Esophagus (tissue), 2 donors: ENCODE results near the gene ZGPAT. TPM values are rescaled to one million over a fixed set of nuclear protein-coding genes. Genes with fewer than 3 reads are reported as not detected.

Experiments
- H3K27ac ChIP-seq, 2 donors: one replicate each; pipeline ENCODE4 v1.5.1; 2013; ENCODE audit warnings: low read depth in 2 of 2, mild to moderate bottlenecking in 2 of 2, inconsistent platforms in 1 of 2, low read length in 1 of 2, moderate library complexity in 1 of 2
- H3K27me3 ChIP-seq, 2 donors: one replicate each; pipeline ENCODE4 v1.6.1; 2013; ENCODE audit warnings: low read length in 2 of 2, control low read depth in 1 of 2, mild to moderate bottlenecking in 1 of 2; ENCODE audit not compliant: insufficient read depth in 2 of 2, control insufficient read depth in 1 of 2
- H3K36me3 ChIP-seq, 2 donors: one replicate each; pipeline ENCODE4 v1.6.1; 2013; ENCODE audit warnings: low read length in 1 of 2; ENCODE audit not compliant: control insufficient read depth in 2 of 2, insufficient read depth in 2 of 2
- H3K4me1 ChIP-seq, 2 donors: one replicate each; pipeline ENCODE4 v1.6.1; 2013; ENCODE audit warnings: low read length in 1 of 2; ENCODE audit not compliant: control insufficient read depth in 2 of 2, insufficient read depth in 2 of 2
- H3K4me3 ChIP-seq, 2 donors: one replicate each; pipeline ENCODE4 v1.5.1; 2013; ENCODE audit warnings: low read length in 2 of 2, mild to moderate bottlenecking in 2 of 2, low read depth in 1 of 2, moderate library complexity in 1 of 2
- H3K9me3 ChIP-seq, 2 donors: one replicate each; pipeline ENCODE4 v1.6.1; 2013; ENCODE audit warnings: mild to moderate bottlenecking in 2 of 2, low read depth in 1 of 2, low read length in 1 of 2, moderate library complexity in 1 of 2; ENCODE audit not compliant: control insufficient read depth in 2 of 2, insufficient read depth in 1 of 2
- WGBS, 2 donors: extraction: QIAGEN DNeasy Blood & Tissue Kit; methylation state at CpG; one replicate each; pipeline ENCODE4 v1.1.7; 2013; 5-methylcytosine and 5-hydroxymethylcytosine counted together
- polyA plus RNA-seq, 2 donors: library from polyadenylated mRNA; stranded (reverse); fragments of 200-250 nt; gene quantifications; one replicate each; pipeline ENCODE4 v1.2.3, GENCODE V29; 2013
- donor health status: healthy with polysubstance abuse.
- donor health status: Bipolar disorder and iron deficiency.

Gene ZGPAT
- polyA plus RNA-seq, 2 donors = 24.4 to 38.9 TPM

GRCh38 chr20:63731410-63731809 lies 23.6 kb downstream of the ZGPAT start:
- WGBS, 2 donors = 75 to 78% methylated on average over 5 of the region's 5 CpGs
- peaks cover 0 to 39% of the 10 kb centered on the region in 2 donors for H3K36me3 ChIP-seq

GRCh38 chr20:63732118-63733095 lies 24.6 kb downstream of the ZGPAT start:
- Histone ChIP-seq H3K4me3 (no peak overlapping the region), H3K27me3 (no peaks in the 10 kb centered on the region), H3K4me1 (peaks cover 0 to 27% of the 10 kb centered on the region in 2 donors), H3K27ac (no peak overlapping the region), H3K9me3 (no peaks in the 10 kb centered on the region), H3K36me3 (peaks cover 0 to 39% of the 10 kb centered on the region in 2 donors)
- WGBS, 2 donors = 87 to 89% methylated on average over 38 of the region's 38 CpGs

More at GRCh38 chr20:63731410-63731809, 23.6 kb downstream of the ZGPAT start:
- no peak overlapping the region for H3K27ac ChIP-seq
- no peak overlapping the region for H3K4me3 ChIP-seq
- H3K27me3 ChIP-seq = no peaks in the 10 kb centered on the region
- H3K4me1 ChIP-seq = peaks cover 0 to 17% of the 10 kb centered on the region in 2 donors
- no peaks in the 10 kb centered on the region for H3K9me3 ChIP-seq

- WGBS, 2 donors = 91 to 95% methylated on average over 13 of the region's 13 CpGs
- Histone ChIP-seq H3K4me1 (peaks cover 1 to 31% of the 10 kb centered on the region in 2 donors), H3K27ac (no peak overlapping the region), H3K9me3 (no peaks in the 10 kb centered on the region), H3K36me3 (peaks cover 0 to 39% of the 10 kb centered on the region in 2 donors), H3K4me3 (no peak overlapping the region), H3K27me3 (no peaks in the 10 kb centered on the region)
Measured at GRCh38 chr20:63733117-63733516, 25.3 kb downstream of the ZGPAT start.

- Histone ChIP-seq H3K4me1 (peaks cover 4 to 34% of the 10 kb centered on the region in 2 donors), H3K9me3 (no peaks in the 10 kb centered on the region), H3K27me3 (no peaks in the 10 kb centered on the region), H3K36me3 (peaks cover 0 to 39% of the 10 kb centered on the region in 2 donors), H3K4me3 (no peak overlapping the region), H3K27ac (no peak overlapping the region)
- WGBS, 2 donors = 92 to 95% methylated on average over 18 of the region's 18 CpGs
Measured at GRCh38 chr20:63733579-63734081, 25.8 kb downstream of the ZGPAT start.

- Histone ChIP-seq H3K27ac (no peak overlapping the region), H3K36me3 (peaks cover 0 to 39% of the 10 kb centered on the region in 2 donors), H3K4me3 (no peak overlapping the region), H3K4me1 (peaks cover 6 to 36% of the 10 kb centered on the region in 2 donors), H3K27me3 (no peaks in the 10 kb centered on the region), H3K9me3 (no peaks in the 10 kb centered on the region)
- 87 to 91% methylated on average over 23 to 25 of the region's 25 CpGs for WGBS, 2 donors
Measured at GRCh38 chr20:63734111-63734945, 26.5 kb downstream of the ZGPAT start.

- Histone ChIP-seq H3K27ac (no peak overlapping the region), H3K9me3 (no peaks in the 10 kb centered on the region)
Measured at GRCh38 chr20:63734946-63735858, 27.4 kb downstream of the ZGPAT start.

GRCh38 chr20:63735859-63736718 lies 28.2 kb downstream of the ZGPAT start, which contains the start of gene LIME1:
Gene LIME1, plus strand, starts transcription at chr20:63736664. Its CDS starts 886 bp downstream, at chr20:63737550.
- Histone ChIP-seq H3K36me3 (peaks cover 0 to 35% of the 10 kb centered on the region in 2 donors), H3K27me3 (no peaks in the 10 kb centered on the region), H3K9me3 (no peaks in the 10 kb centered on the region), H3K4me3 (peak within 1 kb of the TSS; percentile 25 to 51), H3K4me1 (peaks cover 6 to 34% of the 10 kb centered on the region in 2 donors), H3K27ac (peak within 1 kb of the TSS; percentile 38 to 49)
- WGBS, 2 donors = 49 to 52% methylated on average over 29 to 31 of the region's 31 CpGs

More at GRCh38 chr20:63734946-63735858, 27.4 kb downstream of the ZGPAT start:
- H3K36me3 ChIP-seq = peaks cover 0 to 38% of the 10 kb centered on the region in 2 donors
- no peaks in the 10 kb centered on the region for H3K27me3 ChIP-seq
- H3K4me3 ChIP-seq = no peak overlapping the region
- WGBS, 2 donors = 90 to 91% methylated on average over 48 of the region's 48 CpGs
- H3K4me1 ChIP-seq = peaks cover 6 to 36% of the 10 kb centered on the region in 2 donors
